K562 (cell line): ENCODE measurements around the gene DBP. TPM values are rescaled to one million over a fixed set of nuclear protein-coding genes. Genes with fewer than 3 reads are reported as not detected.

Experiments used
- ARHGAP35 ChIP-seq: fragments of 450-650 bp; IDR thresholded peaks from 2 replicates; pipeline ENCODE4 v1.6.1; 2018; ENCODE audit not compliant: partially characterized antibody
- BACH1 ChIP-seq: fragments of 200-800 bp; sonication (Bioruptor generic); IDR thresholded peaks from 2 replicates; pipeline ENCODE4 v1.6.1; 2016; ENCODE audit warnings: missing genetic modification characterization, missing compliant biosample characterization
- CHCHD3 ChIP-seq: fragments of 250-450 bp; sonication (Bioruptor Pico); IDR thresholded peaks from 2 replicates; pipeline ENCODE4 v2.1.2; 2022; ENCODE audit warnings: mild to moderate bottlenecking
- DDX20 ChIP-seq: fragments of 450-650 bp; IDR thresholded peaks from 2 replicates; pipeline ENCODE4 v1.6.1; 2016; ENCODE audit warnings: missing genetic modification characterization, low read depth, mild to moderate bottlenecking, missing compliant biosample characterization, moderate library complexity
- E2F4 ChIP-seq: sonication (generic); formaldehyde crosslinking; IDR thresholded peaks from 2 replicates; pipeline ENCODE4 v1.8.0; 2022; ENCODE audit warnings: mild to moderate bottlenecking, low read depth, missing genetic modification reagents
- KAT2B ChIP-seq: IDR thresholded peaks from one replicate; pipeline ENCODE4 v1.6.1; 2012; ENCODE audit warnings: low read depth, mild to moderate bottlenecking, control low read depth, inconsistent platforms, low read length, moderate library complexity
- KAT7 ChIP-seq: sonication (generic); formaldehyde crosslinking; IDR thresholded peaks from 2 replicates; pipeline ENCODE4 v1.8.0; 2022; ENCODE audit warnings: missing genetic modification reagents, mild to moderate bottlenecking, borderline replicate concordance
- KAT8 ChIP-seq: fragments of 450-650 bp; IDR thresholded peaks from 2 replicates; pipeline ENCODE4 v1.6.1; 2016; ENCODE audit warnings: low read depth, mild to moderate bottlenecking
- MCM2 ChIP-seq: fragments of 450-650 bp; IDR thresholded peaks from 2 replicates; pipeline ENCODE4 v1.6.1; 2017; ENCODE audit warnings: low read depth, mild to moderate bottlenecking
- MXI1 ChIP-seq: IDR thresholded peaks from 2 replicates; pipeline ENCODE4 v1.6.1; 2011; ENCODE audit warnings: low read depth, mild to moderate bottlenecking, improper control_type of control experiment, low read length
- NCOA6 ChIP-seq: fragments of 450-650 bp; IDR thresholded peaks from 2 replicates; pipeline ENCODE4 v1.6.1; 2017; ENCODE audit warnings: mild to moderate bottlenecking
- NONO ChIP-seq, 2 experiments: fragments of 200-400 bp in 1 of 2; fragments of 450-650 bp in 1 of 2; formaldehyde crosslinking in 1 of 2; IDR thresholded peaks; 2 replicates each; pipeline ENCODE4 v1.6.1; 2017; ENCODE audit warnings: low read depth in 2 of 2, mild to moderate bottlenecking in 2 of 2, moderate library complexity in 2 of 2, low read length in 1 of 2
- NRF1 ChIP-seq, 2 experiments: fragments of 450-650 bp; IDR thresholded peaks in 1 of 2; conservative IDR thresholded peaks in 1 of 2; 2 replicates each; pipeline ENCODE4 v1.6.1; 2014; ENCODE audit warnings: mild to moderate bottlenecking in 2 of 2
- RBM15 ChIP-seq: fragments of 200-400 bp; formaldehyde crosslinking; IDR thresholded peaks from 2 replicates; pipeline ENCODE4 v1.6.1; 2018; ENCODE audit warnings: mild to moderate bottlenecking, low read length, moderate library complexity; ENCODE audit not compliant: insufficient read depth
- SLC30A9 ChIP-seq: fragments of 250-450 bp; sonication (Bioruptor Pico); IDR thresholded peaks from 2 replicates; pipeline ENCODE4 v1.8.0; 2022; ENCODE audit warnings: mild to moderate bottlenecking, moderate library complexity
- ZBED1 ChIP-seq: IDR thresholded peaks from 2 replicates; pipeline ENCODE4 v1.6.1; 2014
- ZFP36 ChIP-seq: fragments of 150-350 bp; IDR thresholded peaks from 2 replicates; pipeline ENCODE4 v1.6.1; 2018; ENCODE audit warnings: low read length, low read depth; ENCODE audit not compliant: partially characterized antibody
- ZKSCAN8 ChIP-seq: fragments of 200-800 bp; sonication (Bioruptor generic); IDR thresholded peaks from 2 replicates; pipeline ENCODE4 v1.6.1; 2016; ENCODE audit warnings: missing genetic modification characterization, missing compliant biosample characterization
- ZNF277 ChIP-seq: fragments of 250-450 bp; sonication (Bioruptor Pico); IDR thresholded peaks from 2 replicates; pipeline ENCODE4 v1.8.0; 2022; ENCODE audit warnings: inconsistent platforms, mild to moderate bottlenecking, moderate library complexity, borderline replicate concordance
- ZNF445 ChIP-seq: fragments of 250-450 bp; sonication (Bioruptor Pico); IDR thresholded peaks from 2 replicates; pipeline ENCODE4 v1.4.0; 2020; ENCODE audit warnings: low read depth, mild to moderate bottlenecking, moderate library complexity
- ZNF512 ChIP-seq: IDR thresholded peaks from 2 replicates; pipeline ENCODE4 v1.6.1; 2016; ENCODE audit warnings: missing genetic modification characterization, missing compliant biosample characterization
- ZNF699 ChIP-seq: fragments of 250-450 bp; sonication (Bioruptor Pico); IDR thresholded peaks from 2 replicates; pipeline ENCODE4 v1.8.0; 2021; ENCODE audit warnings: mild to moderate bottlenecking, moderate library complexity; ENCODE audit not compliant: insufficient replicate concordance
- polyA plus RNA-seq, 8 experiments: library from polyadenylated mRNA; depleted of rRNA in 4 of 8; stranded (reverse) in 5 of 8; unstranded in 3 of 8; fragments of >200 nt; fragmentation: Nextera tagmentation in 2 of 8; fragmentation: Illumina TruSeq in 1 of 8; extraction: Ambion mirVana in 2 of 8; extraction: Trizol in 1 of 8; gene quantifications; 2 replicates each; pipeline versions ENCODE4 v1.2.1 to v1.2.3, GENCODE V29; 2011 to 2014; ENCODE audit warnings: inconsistent platforms in 1 of 8, missing spikeins in 1 of 8
- total RNA-seq, 7 experiments: library from RNA; depleted of rRNA in 6 of 7; stranded (reverse); fragments of >200 nt in 6 of 7; fragmentation: Illumina TruSeq in 2 of 7; extraction: Trizol in 2 of 7; gene quantifications; 2 replicates each; pipeline versions ENCODE4 v1.2.1 to v1.2.3, GENCODE V29; 2011 to 2021; ENCODE audit warnings: low replicate concordance in 1 of 7

Gene DBP
- total and polyA plus RNA-seq, 9 of the 15 experiments (the other 6 are each of a cell fraction or from before 2014, with no cell fraction given), result 0.25 to 5.5 (median 1.8) TPM

- no peak for TF ChIP-seq E2F4 (CRISPR knock-in tag)
- TF ChIP-seq KAT2B, result no peak
- TF ChIP-seq ZNF512 (tag), result peak; percentile 44; the same call in 1 of the 2 replicates
- TF ChIP-seq ZNF699 (CRISPR knock-in tag), result no peak
- TF ChIP-seq KAT7, result no peak
- no peak for TF ChIP-seq DDX20 (tag)
- no peak for TF ChIP-seq ZNF445 (CRISPR knock-in tag)
- no peak for TF ChIP-seq ZKSCAN8 (CRISPR knock-in tag)
- peak in 1 of 2 experiments; percentile 97; a peak in 2 of 4 replicates for TF ChIP-seq NONO (IDR thresholded peaks at IDR 0.05; ENCODE audit: low read depth in 2 of 2, low read length in 1 of 2)
- TF ChIP-seq ZNF277 (CRISPR knock-in tag), result no peak
- TF ChIP-seq KAT8, result no peak
- no peak for TF ChIP-seq BACH1 (tag)
- no peak for TF ChIP-seq RBM15
- TF ChIP-seq MXI1, result peak; percentile 58; the same call in 1 of the 2 replicates
- TF ChIP-seq NRF1 (conservative IDR thresholded peaks at IDR 0.05 in 1 of 2, IDR thresholded peaks at IDR 0.05 in 1 of 2), result no peak
- TF ChIP-seq ARHGAP35, result no peak
- TF ChIP-seq SLC30A9 (CRISPR knock-in tag), result no peak
- TF ChIP-seq MCM2, result no peak
- no peak for TF ChIP-seq ZFP36
- TF ChIP-seq NCOA6, result no peak; the same call in 1 of the 2 replicates
- TF ChIP-seq CHCHD3 (CRISPR knock-in tag), result no peak
- TF ChIP-seq ZBED1, result no peak
These were observed 1.0 kb upstream of the DBP start (continued) for GRCh38 chr19:48637948-48638830.
